Esophagus squamous epithelium (tissue), 4 donors: ENCODE data around the gene IPCEF1.

Source experiments
- CTCF ChIP-seq, 6 experiments: fragments of 450-650 bp in 4 of 6; fragments of 200-600 bp in 2 of 6; sonication (generic) in 2 of 6; IDR thresholded peaks; one replicate each; pipeline ENCODE4 v1.5.1; 2016 to 2019; ENCODE audit warnings: antibody characterized with exemption in 6 of 6, mild to moderate bottlenecking in 4 of 6, moderate library complexity in 4 of 6
- POLR2A ChIP-seq, 4 donors: fragments of 450-650 bp; IDR thresholded peaks; one replicate each; pipeline ENCODE4 v1.6.1; 2017; ENCODE audit warnings: antibody characterized with exemption in 4 of 4, mild to moderate bottlenecking in 4 of 4, moderate library complexity in 3 of 4

- TF ChIP-seq CTCF (IDR thresholded peaks at IDR 0.05), result no peak
- TF ChIP-seq POLR2A (IDR thresholded peaks at IDR 0.05), result no peak
These were observed 21.1 kb upstream of the IPCEF1 start for GRCh38 chr6:154377726-154378125.
